H1 (cell line): ENCODE data around the gene NCCRP1. TPM values are rescaled to one million over a fixed set of nuclear protein-coding genes. Genes with fewer than 3 reads are reported as not detected.
A peak's percentile ranks its signal among the peaks of the same experiment; 100 is the strongest.

Experiments
- CTCF ChIA-PET: fragments of 300-600 bp; sonication (Branson Sonifier 250); formaldehyde crosslinking; loops from one replicate; lab custom pipeline; 2021; ENCODE audit not compliant: partially characterized antibody; lab: Charles Lee
- POLR2A ChIA-PET: fragments of 300-600 bp; sonication (Branson Sonifier 250); formaldehyde crosslinking; loops from one replicate; lab custom pipeline; 2021; ENCODE audit warnings: inconsistent platforms; ENCODE audit not compliant: partially characterized antibody; lab: Charles Lee
- DNase-seq, 2 experiments: peaks; one replicate each; pipeline versions ENCODE4 v3.0.0 to v3.0.0-alpha.2; 2010 to 2022; ENCODE audit warnings: low spot score in 2 of 2, low read depth in 1 of 2, mixed read lengths in 1 of 2
- FAIRE-seq: peaks from 2 replicates; lab custom pipeline; 2011; peaks lifted over from hg19 to GRCh38; lab: Jason Lieb, UNC
- H2AFZ ChIP-seq: 2 replicates; pipeline ENCODE4 v1.8.1; 2012; ENCODE audit warnings: low read length, inconsistent platforms
- H2AK5ac ChIP-seq: 2 replicates; pipeline ENCODE4 v1.6.1; 2013; ENCODE audit warnings: low read depth, low read length
- H2BK120ac ChIP-seq: replicated peaks from 2 replicates; pipeline ENCODE3; 2013; ENCODE audit warnings: low read depth, low read length, inconsistent platforms
- H2BK12ac ChIP-seq: 2 replicates; pipeline ENCODE4 v1.6.1; 2013; ENCODE audit warnings: low read depth, low read length
- H2BK15ac ChIP-seq: 2 replicates; pipeline ENCODE4 v1.6.1; 2013; ENCODE audit warnings: low read length
- H2BK20ac ChIP-seq: 2 replicates; pipeline ENCODE4 v1.6.1; 2013; ENCODE audit warnings: low read length
- H2BK5ac ChIP-seq: 2 replicates; pipeline ENCODE4 v1.6.1; 2013; ENCODE audit warnings: low read depth, low read length
- H3K14ac ChIP-seq: 2 replicates; pipeline ENCODE4 v1.6.1; 2013; ENCODE audit warnings: inconsistent platforms; ENCODE audit not compliant: insufficient read length
- H3K18ac ChIP-seq: 2 replicates; pipeline ENCODE4 v1.6.1; 2013; ENCODE audit warnings: low read length; ENCODE audit errors: extremely low read depth
- H3K23ac ChIP-seq: 2 replicates; pipeline ENCODE4 v1.6.1; 2013; ENCODE audit warnings: inconsistent platforms; ENCODE audit not compliant: insufficient read length
- H3K23me2 ChIP-seq: 2 replicates; pipeline ENCODE4 v1.6.1; 2013; ENCODE audit warnings: low read depth, low read length
- H3K27ac ChIP-seq: 2 replicates; pipeline ENCODE4 v1.6.1; 2011; ENCODE audit warnings: low read depth, low read length, inconsistent platforms
- H3K27me3 ChIP-seq, 4 experiments: replicated peaks in 1 of 4; 1 replicate in 1 of 4; 2 replicates in 3 of 4; pipeline versions ENCODE4 v1.6.1 to v1.8.1; 2011 to 2013; ENCODE audit warnings: low read length in 3 of 4, mild to moderate bottlenecking in 3 of 4, inconsistent platforms in 2 of 4, mixed read lengths in 2 of 4, moderate library complexity in 1 of 4; ENCODE audit not compliant: control insufficient read depth in 3 of 4, insufficient read depth in 3 of 4; ENCODE audit errors: extremely low read depth in 1 of 4
- H3K36me3 ChIP-seq, 4 experiments: 2 replicates each; pipeline versions ENCODE4 v1.6.1 to v1.8.1; 2011 to 2013; ENCODE audit warnings: mild to moderate bottlenecking in 4 of 4, low read length in 3 of 4, moderate library complexity in 2 of 4, control low read depth in 1 of 4, inconsistent platforms in 1 of 4; ENCODE audit not compliant: insufficient read depth in 4 of 4, control insufficient read depth in 2 of 4
- H3K4ac ChIP-seq: replicated peaks from 2 replicates; pipeline ENCODE3; 2013; ENCODE audit warnings: low read length, low read depth, mixed read lengths, inconsistent platforms; ENCODE audit not compliant: insufficient read length
- H3K4me1 ChIP-seq, 4 experiments: replicated peaks in 1 of 4; 1 replicate in 1 of 4; 2 replicates in 3 of 4; pipeline versions ENCODE4 v1.6.1 to v1.8.1; 2011 to 2013; ENCODE audit warnings: low read length in 3 of 4, inconsistent platforms in 2 of 4, mixed read lengths in 1 of 4; ENCODE audit not compliant: insufficient read depth in 4 of 4, control insufficient read depth in 3 of 4
- H3K4me2 ChIP-seq, 2 experiments: 2 replicates each; pipeline versions ENCODE4 v1.6.1 to v1.8.1; 2011 to 2013; ENCODE audit warnings: low read depth in 2 of 2, low read length in 2 of 2, control low read depth in 1 of 2, inconsistent platforms in 1 of 2, mild to moderate bottlenecking in 1 of 2; ENCODE audit not compliant: insufficient read depth in 1 of 2
- H3K4me3 ChIP-seq, 4 experiments: fragments of 200-600, 300-600 bp in 1 of 4; sonication (generic), shearing (Covaris generic), sonication (Bioruptor Twin) in 1 of 4; 2 replicates each; pipeline versions ENCODE4 v1.5.1 to v1.8.1; 2011 to 2016; ENCODE audit warnings: low read length in 4 of 4, low read depth in 3 of 4, control low read depth in 2 of 4, inconsistent platforms in 2 of 4, mild to moderate bottlenecking in 2 of 4, mixed read lengths in 1 of 4, moderate library complexity in 1 of 4; ENCODE audit not compliant: insufficient read depth in 2 of 4; ENCODE audit errors: extremely low read depth in 1 of 4
- H3K56ac ChIP-seq: replicated peaks from 2 replicates; pipeline ENCODE3; 2013; ENCODE audit warnings: low read depth, mild to moderate bottlenecking, mixed read lengths, low read length, inconsistent platforms; ENCODE audit not compliant: insufficient read length
- H3K79me1 ChIP-seq: 2 replicates; pipeline ENCODE4 v1.6.1; 2013; ENCODE audit warnings: low read depth, low read length, control low read depth
- H3K79me2 ChIP-seq, 2 experiments: 2 replicates each; pipeline versions ENCODE4 v1.6.1 to v1.8.1; 2012 to 2013; ENCODE audit warnings: low read length in 2 of 2, mild to moderate bottlenecking in 2 of 2, inconsistent platforms in 1 of 2; ENCODE audit not compliant: insufficient read depth in 2 of 2, control insufficient read depth in 1 of 2
- H3K9ac ChIP-seq, 4 experiments: replicated peaks in 1 of 4; 1 replicate in 1 of 4; 2 replicates in 3 of 4; pipeline versions ENCODE4 v1.6.1 to v1.8.1; 2011 to 2013; ENCODE audit warnings: low read depth in 3 of 4, low read length in 3 of 4, control low read depth in 2 of 4, mild to moderate bottlenecking in 2 of 4, moderate library complexity in 2 of 4, inconsistent platforms in 1 of 4; ENCODE audit errors: extremely low read depth in 1 of 4
- H3K9me3 ChIP-seq, 2 experiments: 2 replicates each; pipeline versions ENCODE4 v1.6.1 to v1.8.1; 2012 to 2013; ENCODE audit warnings: mild to moderate bottlenecking in 2 of 2, moderate library complexity in 2 of 2, control low read depth in 1 of 2, inconsistent platforms in 1 of 2, low read depth in 1 of 2, low read length in 1 of 2, mixed read lengths in 1 of 2; ENCODE audit not compliant: insufficient read depth in 2 of 2
- H4K20me1 ChIP-seq, 2 experiments: replicated peaks in 1 of 2; 2 replicates each; pipeline versions ENCODE3 to v1.8.1; 2011 to 2013; ENCODE audit warnings: inconsistent platforms in 2 of 2, low read length in 2 of 2, mild to moderate bottlenecking in 1 of 2; ENCODE audit not compliant: insufficient read depth in 2 of 2, control insufficient read depth in 1 of 2
- H4K5ac ChIP-seq: 2 replicates; pipeline ENCODE4 v1.6.1; 2013; ENCODE audit warnings: low read length, low read depth, mixed read lengths, inconsistent platforms; ENCODE audit not compliant: insufficient read length
- H4K8ac ChIP-seq: 2 replicates; pipeline ENCODE4 v1.8.0; 2013; ENCODE audit warnings: mild to moderate bottlenecking, moderate library complexity, low read length, inconsistent platforms; ENCODE audit not compliant: insufficient read depth; ENCODE audit errors: extremely low read depth
- H4K91ac ChIP-seq: replicated peaks from 2 replicates; pipeline ENCODE3; 2013; ENCODE audit warnings: low read length, mixed read lengths, inconsistent platforms; ENCODE audit not compliant: insufficient read length
- BCL11A ChIP-seq, 2 experiments: IDR thresholded peaks; one replicate each; pipeline ENCODE4 v1.6.1; 2011; ENCODE audit warnings: low read depth in 2 of 2, low read length in 2 of 2, mild to moderate bottlenecking in 2 of 2
- SP2 ChIP-seq: IDR thresholded peaks from 2 replicates; pipeline ENCODE4 v1.6.1; 2012; ENCODE audit warnings: mild to moderate bottlenecking, low read length, inconsistent platforms
- TBP ChIP-seq: IDR thresholded peaks from 2 replicates; pipeline ENCODE4 v1.6.1; 2011; ENCODE audit warnings: low read depth, low read length, improper control_type of control experiment
- WGBS, 2 experiments: shearing (Covaris generic) in 1 of 2; methylation state at CpG; one replicate each; pipeline versions ENCODE4 v1.1.6 to v1.1.7; 2013 to 2015; ENCODE audit warnings: low lambda C conversion rate in 2 of 2, mixed read lengths in 2 of 2, inconsistent platforms in 1 of 2, low coverage in 1 of 2, missing lambda C conversion rate in 1 of 2; ENCODE audit not compliant: insufficient replicate concordance in 2 of 2, insufficient coverage in 1 of 2, insufficient read length in 1 of 2; ENCODE audit errors: extremely low coverage in 1 of 2, missing lambda C conversion rate in 1 of 2; 5-methylcytosine and 5-hydroxymethylcytosine counted together
- polyA plus RNA-seq, 7 experiments: library from polyadenylated mRNA; depleted of rRNA in 3 of 7; stranded (reverse) in 5 of 7; unstranded in 2 of 7; fragments of >200 nt in 5 of 7; fragments of 200-250 nt in 2 of 7; gene quantifications; 1 replicate in 5 of 7; 2 replicates in 1 of 7; 4 replicates in 1 of 7; pipeline versions ENCODE4 v1.2.1 to v1.2.3, GENCODE V29; 2011 to 2013; ENCODE audit warnings: missing spikeins in 2 of 7, mixed read lengths in 2 of 7
- total RNA-seq: library from RNA; stranded (reverse); fragmentation: NEBNext Ultra II Directional; extraction: Animal tissue kit (Norgen Biotek cat#: 25700); gene quantifications from 2 replicates; pipeline ENCODE4 v1.2.1, GENCODE V29; 2021

NCCRP1 gene
- total and polyA plus RNA-seq, 2 of the 8 experiments (the other 6 are each of a cell fraction or from before 2014, with no cell fraction given), result 2.8 to 7.9 TPM

DNA sequence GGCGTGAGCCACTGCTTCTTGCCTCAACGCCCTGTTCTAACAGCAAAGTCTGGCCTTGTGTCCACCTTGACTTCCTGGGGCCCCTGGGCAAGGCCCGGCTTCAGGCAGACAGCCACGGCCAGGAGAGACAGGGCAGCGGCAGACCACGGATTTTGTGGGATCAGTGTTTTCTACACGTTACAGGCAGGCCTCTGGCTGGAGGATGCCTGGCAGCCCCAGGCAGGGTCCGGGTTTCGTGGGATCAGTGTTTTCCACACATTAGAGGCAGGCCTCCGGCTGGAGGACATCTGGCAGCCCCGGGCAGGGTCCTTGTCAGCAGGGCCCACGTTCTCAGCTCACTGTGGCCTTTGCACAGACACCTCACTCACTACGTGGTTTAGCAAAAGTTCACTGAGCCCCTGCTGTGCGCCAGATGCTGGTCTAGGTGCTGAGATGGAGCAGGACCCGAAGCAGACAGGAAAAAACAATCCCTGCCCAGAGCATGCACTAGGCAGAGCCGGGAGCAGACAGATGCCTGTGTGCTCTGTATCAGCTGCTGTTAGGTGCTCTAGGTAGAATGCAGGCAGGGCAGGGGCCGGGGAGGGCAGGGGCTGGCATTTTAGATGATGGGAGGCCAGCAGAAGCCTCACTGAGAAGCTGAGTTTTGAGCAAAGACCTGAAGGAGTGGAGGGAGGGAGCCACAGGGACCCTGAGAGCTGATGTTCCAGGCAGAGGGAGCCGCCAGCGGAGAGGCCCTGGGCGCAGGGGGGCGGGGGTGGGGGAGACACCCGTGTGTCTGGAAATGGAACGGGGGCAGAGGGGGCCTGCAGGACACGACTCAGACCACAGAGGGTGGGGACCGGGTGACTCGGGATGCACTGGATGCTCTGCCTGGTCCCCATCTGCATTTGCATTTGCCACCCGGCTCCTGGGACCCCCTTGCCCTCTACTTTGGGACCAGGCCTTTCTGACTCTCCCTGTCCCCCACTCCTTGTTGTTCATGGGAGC, 25.0 kb upstream of the NCCRP1 start:
- H3K27ac ChIP-seq, result no peak overlapping the region

More for the DNA sequence above, 25.0 kb upstream of the NCCRP1 start:
- Histone ChIP-seq H3K23me2 (no peaks in the 10 kb centered on the region), H2AFZ (no peak overlapping the region), H2BK12ac (no peak overlapping the region), H3K4me3 (no peak overlapping the region), H3K23ac (no peak overlapping the region), H3K36me3 (peaks cover 0 to 22% (median 6%) of the 10 kb centered on the region in 4 experiments; a peak in 3 of 8 replicates), H3K4me1 (peaks cover 2 to 27% (median 14%) of the 10 kb centered on the region in 4 experiments), H2BK120ac (no peak overlapping the region), H3K4me2 (no peak overlapping the region), H3K9ac (no peak overlapping the region), H3K27me3 (no peaks in the 10 kb centered on the region), H4K8ac (peak overlapping the region; percentile 79; the same call in 1 of the 2 replicates), H3K18ac (no peak overlapping the region), H3K14ac (no peak overlapping the region), H3K4ac (no peak overlapping the region), H3K79me2 (peaks cover 0 to 2% of the 10 kb centered on the region in 2 experiments; a peak in 1 of 4 replicates), H3K56ac (no peak overlapping the region), H2BK5ac (no peak overlapping the region), H4K20me1 (peaks cover 9 to 19% of the 10 kb centered on the region in 2 experiments), H2BK15ac (no peak overlapping the region), H2AK5ac (no peak overlapping the region), H3K9me3 (no peaks in the 10 kb centered on the region), H4K91ac (no peak overlapping the region), H4K5ac (no peak overlapping the region), H2BK20ac (no peak overlapping the region), H3K79me1 (peaks cover 5% of the 10 kb centered on the region)
- DNase-seq, result no peak
- TF ChIP-seq BCL11A (IDR thresholded peaks at IDR 0.05; ENCODE audit: low read depth in 2 of 2, low read length in 2 of 2) (no peak), TBP (no peak), SP2 (no peak)
- no peak for FAIRE-seq
- 90% methylated on average over 21 of the region's 27 CpGs; no CpG with 5 or more reads in 1 of the 2 experiments for WGBS, 2 experiments
- POLR2A ChIA-PET, result no interaction called here
- CTCF ChIA-PET, result interaction anchor here (0.9 to 1.2 kb wide), 3 partner anchors 16 to 218 kb away, joined by 3 to 4 read pairs (median 4); partner anchors contain the start of gene SYCN
